ENCODE measurements around the gene CLK3. TPM values are rescaled to one million over a fixed set of nuclear protein-coding genes. Genes with fewer than 3 reads are reported as not detected.

The CLK3 gene
- 67.7 and 72.4 TPM in 2 replicates for polyA plus RNA-seq (2012; rRNA removed)
- 32.3 and 44.4 TPM in 2 replicates for polyA plus RNA-seq (2012; cell fraction: cytosol; rRNA removed)
- 210 and 306 TPM in 2 replicates for polyA plus RNA-seq (2012; cell fraction: nucleus; rRNA removed)

DNA sequence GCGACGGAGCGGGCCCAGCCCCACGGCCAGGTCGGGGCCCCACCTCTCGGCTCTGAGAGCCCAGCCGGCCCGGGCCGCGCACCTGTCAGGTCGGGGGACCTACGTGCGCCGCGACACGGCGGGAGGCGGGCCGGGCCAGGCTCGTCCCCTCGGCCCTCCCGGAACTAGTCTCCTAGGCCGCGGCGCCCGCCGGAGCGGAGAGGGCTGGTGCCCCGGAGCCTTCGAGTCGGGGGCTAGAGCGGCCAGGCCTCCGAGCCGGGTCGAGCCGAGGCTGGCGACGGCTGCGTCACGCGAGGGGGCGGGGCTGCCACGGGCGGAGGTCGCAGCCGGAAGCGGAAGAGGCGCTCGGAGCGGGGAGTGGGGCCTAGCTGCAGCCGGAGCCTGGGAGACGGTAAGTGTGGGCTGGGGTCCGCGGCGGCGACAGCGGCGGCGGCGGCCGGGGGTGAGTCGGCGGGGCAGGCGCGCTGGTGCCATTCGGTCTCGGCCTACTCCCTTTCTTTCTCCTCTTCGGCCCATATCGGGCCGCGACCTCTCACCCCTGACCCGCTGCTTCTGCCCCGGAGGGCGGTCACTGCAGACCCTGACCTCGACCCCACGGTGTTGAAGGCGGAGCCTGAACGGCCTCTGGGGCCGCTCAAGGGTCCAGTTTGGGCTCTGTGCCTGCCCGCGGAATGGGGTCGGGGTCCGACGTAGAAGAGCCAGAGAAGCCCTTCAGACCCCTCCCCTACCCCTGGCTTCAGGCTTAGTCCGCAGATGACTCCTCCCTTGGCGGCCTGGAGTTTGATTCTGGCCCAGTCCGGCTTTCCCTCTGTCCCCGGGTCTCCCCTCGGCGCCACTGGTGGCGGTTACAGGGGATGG is at the start of gene CLK3:
Gene CLK3, plus strand, starts transcription at position 329 of the 858 bp plus-strand sequence. CDS start 3,361 bp downstream, outside the sequence.
- peaks cover 17% of the 10 kb centered on the region for H3F3A ChIP-seq (replicated peaks; ENCODE audit: insufficient read depth)
- H3K9me3 ChIP-seq = no peaks in the 10 kb centered on the region
- H3K36me3 ChIP-seq (replicated peaks in 1 of 2; ENCODE audit: control insufficient read depth in 1 of 2, insufficient read depth in 2 of 2, low read length in 1 of 2) = peaks cover 0 to 25% of the 10 kb centered on the region in 2 experiments
- peaks cover 0 to 28% of the 10 kb centered on the region in 2 experiments; a peak in 2 of 4 replicates for H3K4me1 ChIP-seq (ENCODE audit: control insufficient read depth in 1 of 2, insufficient read depth in 2 of 2, low read depth in 1 of 2, low read length in 1 of 2)
- H2AFZ ChIP-seq (ENCODE audit: low read depth) = peak within 1 kb of the TSS; percentile 93
- H3K9me2 ChIP-seq = no peaks in the 10 kb centered on the region
- H3K4me3 ChIP-seq (ENCODE audit: low read depth in 2 of 2, low read length in 1 of 2) = peak within 1 kb of the TSS; percentile 98 to 99
- H3K27ac ChIP-seq (ENCODE audit: low read depth in 2 of 2, low read length in 1 of 2) = peak within 1 kb of the TSS; percentile 92 to 95
- DNase-seq = peak; percentile 99
- POLR2A ChIA-PET = interaction anchor here (0.9 to 4.3 kb wide), 6 partner anchors 11 to 155 kb away, joined by 4 to 33 read pairs (median 14); partner anchors contain the start of genes ARID3B and UBL7
- H3K9ac ChIP-seq = peak within 1 kb of the TSS; percentile 98
- WGBS (ENCODE audit: low lambda C conversion rate) = under 1% methylated on average over 25 of the region's 91 CpGs
- CTCF ChIA-PET = interaction anchor here (0.8 to 39.4 kb wide), 10 partner anchors 19 to 623 kb away, joined by 3 to 1109 read pairs (median 6); partner anchors contain the start of genes ARID3B and CSK
- H3K27me3 ChIP-seq (ENCODE audit: insufficient read depth) = no peaks in the 10 kb centered on the region
- TF ChIP-seq FOSL2 (IDR thresholded peaks at IDR 0.05; ENCODE audit: borderline replicate concordance, low read depth) = no peak
- TF ChIP-seq, protein P1, sequence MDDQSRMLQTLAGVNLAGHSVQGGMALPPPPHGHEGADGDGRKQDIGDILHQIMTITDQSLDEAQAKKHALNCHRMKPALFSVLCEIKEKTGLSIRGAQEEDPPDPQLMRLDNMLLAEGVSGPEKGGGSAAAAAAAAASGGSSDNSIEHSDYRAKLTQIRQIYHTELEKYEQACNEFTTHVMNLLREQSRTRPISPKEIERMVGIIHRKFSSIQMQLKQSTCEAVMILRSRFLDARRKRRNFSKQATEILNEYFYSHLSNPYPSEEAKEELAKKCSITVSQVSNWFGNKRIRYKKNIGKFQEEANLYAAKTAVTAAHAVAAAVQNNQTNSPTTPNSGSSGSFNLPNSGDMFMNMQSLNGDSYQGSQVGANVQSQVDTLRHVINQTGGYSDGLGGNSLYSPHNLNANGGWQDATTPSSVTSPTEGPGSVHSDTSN (IDR thresholded peaks at IDR 0.05) = peak; percentile 40; the same call in 1 of the 2 replicates
- peak; percentile 34; the same call in 1 of the 2 replicates for TF ChIP-seq NFIC (IDR thresholded peaks at IDR 0.05; ENCODE audit: borderline replicate concordance)
- TF ChIP-seq, protein P2, sequence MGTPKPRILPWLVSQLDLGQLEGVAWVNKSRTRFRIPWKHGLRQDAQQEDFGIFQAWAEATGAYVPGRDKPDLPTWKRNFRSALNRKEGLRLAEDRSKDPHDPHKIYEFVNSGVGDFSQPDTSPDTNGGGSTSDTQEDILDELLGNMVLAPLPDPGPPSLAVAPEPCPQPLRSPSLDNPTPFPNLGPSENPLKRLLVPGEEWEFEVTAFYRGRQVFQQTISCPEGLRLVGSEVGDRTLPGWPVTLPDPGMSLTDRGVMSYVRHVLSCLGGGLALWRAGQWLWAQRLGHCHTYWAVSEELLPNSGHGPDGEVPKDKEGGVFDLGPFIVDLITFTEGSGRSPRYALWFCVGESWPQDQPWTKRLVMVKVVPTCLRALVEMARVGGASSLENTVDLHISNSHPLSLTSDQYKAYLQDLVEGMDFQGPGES (IDR thresholded peaks at IDR 0.05; ENCODE audit: low read depth, low read length) = no peak
- 0 out of 2 replicates have a peak, but pooled peaks have one; percentile 15 for TF ChIP-seq YY1 (IDR thresholded peaks at IDR 0.05; ENCODE audit: low read depth)
- TF ChIP-seq GABPA (IDR thresholded peaks at IDR 0.05; ENCODE audit: low read depth) = peak; percentile 88
- TF ChIP-seq SIN3A (IDR thresholded peaks at IDR 0.05; ENCODE audit: borderline replicate concordance, low read depth, low read length) = peak; percentile 91; the same call in 1 of the 2 replicates
- peak; percentile 33; the same call in 1 of the 2 replicates for TF ChIP-seq RXRA (IDR thresholded peaks at IDR 0.05; ENCODE audit: borderline replicate concordance, low read depth)
- peak; percentile 22; the same call in 1 of the 2 replicates for TF ChIP-seq RCOR1 (IDR thresholded peaks at IDR 0.05; ENCODE audit: low read length)
- peak; percentile 50; the same call in 1 of the 2 replicates for TF ChIP-seq MXI1 (IDR thresholded peaks at IDR 0.05; ENCODE audit: low read depth, low read length)
- TF ChIP-seq RAD21 (IDR thresholded peaks at IDR 0.05; ENCODE audit: low read length) = no peak
- TF ChIP-seq TEAD4 (IDR thresholded peaks at IDR 0.05; ENCODE audit: borderline replicate concordance, insufficient read depth) = 0 out of 2 replicates have a peak, but pooled peaks have one; percentile 7
- TF ChIP-seq CHD2 (IDR thresholded peaks at IDR 0.05; ENCODE audit: low read length, partially characterized antibody) = peak; percentile 27
- TF ChIP-seq FOXM1 (IDR thresholded peaks at IDR 0.05; ENCODE audit: low read depth) = 0 out of 2 replicates have a peak, but pooled peaks have one; percentile 45
- peak; percentile 42; the same call in 1 of the 2 replicates for TF ChIP-seq POLR2AphosphoS5 (IDR thresholded peaks at IDR 0.05; ENCODE audit: low read depth, low read length)
- TF ChIP-seq EP300 (IDR thresholded peaks at IDR 0.05; ENCODE audit: borderline replicate concordance in 1 of 2, low read depth in 1 of 2, low read length in 1 of 2) = peak in 1 of 2 experiments; percentile 49; a peak in 1 of 4 replicates
- TF ChIP-seq, protein P3, sequence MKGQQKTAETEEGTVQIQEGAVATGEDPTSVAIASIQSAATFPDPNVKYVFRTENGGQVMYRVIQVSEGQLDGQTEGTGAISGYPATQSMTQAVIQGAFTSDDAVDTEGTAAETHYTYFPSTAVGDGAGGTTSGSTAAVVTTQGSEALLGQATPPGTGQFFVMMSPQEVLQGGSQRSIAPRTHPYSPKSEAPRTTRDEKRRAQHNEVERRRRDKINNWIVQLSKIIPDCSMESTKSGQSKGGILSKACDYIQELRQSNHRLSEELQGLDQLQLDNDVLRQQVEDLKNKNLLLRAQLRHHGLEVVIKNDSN (IDR thresholded peaks at IDR 0.05; ENCODE audit: borderline replicate concordance, low read depth) = peak; percentile 48; the same call in 1 of the 2 replicates
- no peak; the same call in 1 of the 2 replicates for TF ChIP-seq TCF12 (IDR thresholded peaks at IDR 0.05)
- TF ChIP-seq, protein P4, sequence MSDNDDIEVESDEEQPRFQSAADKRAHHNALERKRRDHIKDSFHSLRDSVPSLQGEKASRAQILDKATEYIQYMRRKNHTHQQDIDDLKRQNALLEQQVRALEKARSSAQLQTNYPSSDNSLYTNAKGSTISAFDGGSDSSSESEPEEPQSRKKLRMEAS (IDR thresholded peaks at IDR 0.05; ENCODE audit: low read depth) = peak; percentile 48
- TF ChIP-seq ELF1 (IDR thresholded peaks at IDR 0.05) = peak; percentile 94
- peak; percentile 23; the same call in 1 of the 2 replicates for TF ChIP-seq MEF2A (IDR thresholded peaks at IDR 0.05; ENCODE audit: borderline replicate concordance, low read depth)
- TF ChIP-seq SMC3 (IDR thresholded peaks at IDR 0.05; ENCODE audit: low read depth, low read length) = no peak
- TF ChIP-seq TAF1 (IDR thresholded peaks at IDR 0.05; ENCODE audit: borderline replicate concordance, low read depth, low read length) = peak; percentile 91
- peak within 1 kb of the TSS; percentile 96 for H3K4me2 ChIP-seq
- peaks cover 48% of the 10 kb centered on the region for H4K20me1 ChIP-seq (ENCODE audit: insufficient read depth)
- peaks cover 60% of the 10 kb centered on the region for H3K79me2 ChIP-seq (ENCODE audit: insufficient read depth)

Data from SK-N-SH (cell line).